PFSK-1 (cell line): ENCODE data around the gene ANO4.

Experiments
- FOXP2 ChIP-seq: optimal IDR thresholded peaks from 2 replicates; pipeline ENCODE3; 2011; ENCODE audit warnings: borderline replicate concordance, control low read depth, inconsistent platforms; ENCODE audit not compliant: insufficient read depth; ENCODE audit errors: extremely low read length, extremely low read depth
- POLR2AphosphoS5 ChIP-seq: IDR thresholded peaks from 2 replicates; pipeline ENCODE4 v1.6.1; 2012; ENCODE audit warnings: low read depth, mild to moderate bottlenecking, control low read depth, low read length, moderate library complexity
- SIN3A ChIP-seq: IDR thresholded peaks from 2 replicates; pipeline ENCODE4 v1.6.1; 2012; ENCODE audit warnings: mild to moderate bottlenecking, low read length, moderate library complexity, borderline replicate concordance; ENCODE audit not compliant: insufficient read depth
- TAF1 ChIP-seq: IDR thresholded peaks from 2 replicates; pipeline ENCODE4 v1.6.1; 2012; ENCODE audit warnings: low read length, control low read depth, borderline replicate concordance; ENCODE audit not compliant: insufficient read depth
- TF ChIP-seq, protein P1 (sequence below), 2 experiments: IDR thresholded peaks; 2 replicates each; pipeline versions ENCODE4 v1.6.1 to v1.8.0; 2011 to 2012; ENCODE audit warnings: low read depth in 2 of 2, low read length in 2 of 2, control low read depth in 1 of 2, inconsistent platforms in 1 of 2, mild to moderate bottlenecking in 1 of 2, moderate library complexity in 1 of 2; ENCODE audit not compliant: insufficient read depth in 1 of 2

ANO4 gene

DNA sequence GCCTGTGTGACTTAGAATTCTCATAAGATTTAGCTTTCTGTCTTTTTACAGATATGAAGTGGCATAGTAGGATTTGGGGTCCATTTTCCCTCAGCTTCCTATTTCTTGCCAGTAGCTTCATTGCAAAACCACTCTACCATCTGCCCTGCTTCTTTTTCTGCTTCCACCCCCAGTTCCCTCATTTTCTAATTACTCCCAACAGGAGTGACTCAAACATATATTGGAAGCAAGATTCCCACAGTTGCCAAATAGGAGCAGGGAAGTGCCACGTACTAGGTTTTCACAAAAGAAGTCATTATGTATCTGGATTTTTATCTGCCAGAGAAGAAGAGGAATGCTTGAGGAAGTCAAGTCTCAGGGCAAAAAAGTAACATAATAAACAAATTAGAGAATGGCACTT lies 64.1 kb downstream of the ANO4 start:
- TF ChIP-seq POLR2AphosphoS5 (no peak), FOXP2 (no peak), SIN3A (no peak), TAF1 (no peak)
- TF ChIP-seq, protein P1, sequence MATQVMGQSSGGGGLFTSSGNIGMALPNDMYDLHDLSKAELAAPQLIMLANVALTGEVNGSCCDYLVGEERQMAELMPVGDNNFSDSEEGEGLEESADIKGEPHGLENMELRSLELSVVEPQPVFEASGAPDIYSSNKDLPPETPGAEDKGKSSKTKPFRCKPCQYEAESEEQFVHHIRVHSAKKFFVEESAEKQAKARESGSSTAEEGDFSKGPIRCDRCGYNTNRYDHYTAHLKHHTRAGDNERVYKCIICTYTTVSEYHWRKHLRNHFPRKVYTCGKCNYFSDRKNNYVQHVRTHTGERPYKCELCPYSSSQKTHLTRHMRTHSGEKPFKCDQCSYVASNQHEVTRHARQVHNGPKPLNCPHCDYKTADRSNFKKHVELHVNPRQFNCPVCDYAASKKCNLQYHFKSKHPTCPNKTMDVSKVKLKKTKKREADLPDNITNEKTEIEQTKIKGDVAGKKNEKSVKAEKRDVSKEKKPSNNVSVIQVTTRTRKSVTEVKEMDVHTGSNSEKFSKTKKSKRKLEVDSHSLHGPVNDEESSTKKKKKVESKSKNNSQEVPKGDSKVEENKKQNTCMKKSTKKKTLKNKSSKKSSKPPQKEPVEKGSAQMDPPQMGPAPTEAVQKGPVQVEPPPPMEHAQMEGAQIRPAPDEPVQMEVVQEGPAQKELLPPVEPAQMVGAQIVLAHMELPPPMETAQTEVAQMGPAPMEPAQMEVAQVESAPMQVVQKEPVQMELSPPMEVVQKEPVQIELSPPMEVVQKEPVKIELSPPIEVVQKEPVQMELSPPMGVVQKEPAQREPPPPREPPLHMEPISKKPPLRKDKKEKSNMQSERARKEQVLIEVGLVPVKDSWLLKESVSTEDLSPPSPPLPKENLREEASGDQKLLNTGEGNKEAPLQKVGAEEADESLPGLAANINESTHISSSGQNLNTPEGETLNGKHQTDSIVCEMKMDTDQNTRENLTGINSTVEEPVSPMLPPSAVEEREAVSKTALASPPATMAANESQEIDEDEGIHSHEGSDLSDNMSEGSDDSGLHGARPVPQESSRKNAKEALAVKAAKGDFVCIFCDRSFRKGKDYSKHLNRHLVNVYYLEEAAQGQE (IDR thresholded peaks at IDR 0.05; ENCODE audit: insufficient read depth in 1 of 2, low read depth in 2 of 2, low read length in 2 of 2): no peak

DNA sequence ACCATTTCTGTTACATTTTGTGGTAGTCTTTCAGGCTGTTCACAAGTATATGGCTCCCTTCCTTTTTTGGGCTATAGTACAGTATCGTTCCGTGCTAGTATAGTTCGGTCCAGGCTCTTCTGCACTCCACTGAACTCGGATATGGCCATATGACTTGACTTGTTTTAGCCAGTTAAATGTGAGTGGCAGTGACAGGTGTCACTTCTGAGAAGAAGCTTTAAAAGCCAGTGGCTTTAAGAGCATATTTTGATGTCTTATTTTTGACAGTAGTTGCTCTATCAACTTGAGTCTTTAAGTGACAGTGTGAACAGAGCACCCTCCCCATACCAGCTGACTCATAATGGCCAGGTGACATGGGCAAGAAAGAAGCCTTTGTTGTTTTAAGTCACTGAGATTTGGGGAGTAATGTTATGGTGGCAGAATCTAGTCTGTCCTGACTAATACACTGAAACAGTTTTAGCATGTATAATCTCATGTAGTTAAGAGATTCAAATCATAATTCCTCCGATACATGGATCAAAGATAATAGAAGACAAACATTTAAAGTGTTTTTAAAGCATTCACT lies 64.6 kb downstream of the ANO4 start:
- TF ChIP-seq FOXP2: no peak
- TF ChIP-seq POLR2AphosphoS5: no peak
- TF ChIP-seq, protein P1 (IDR thresholded peaks at IDR 0.05; ENCODE audit: insufficient read depth in 1 of 2, low read depth in 2 of 2, low read length in 2 of 2): no peak
- no peak for TF ChIP-seq TAF1
- no peak for TF ChIP-seq SIN3A

DNA sequence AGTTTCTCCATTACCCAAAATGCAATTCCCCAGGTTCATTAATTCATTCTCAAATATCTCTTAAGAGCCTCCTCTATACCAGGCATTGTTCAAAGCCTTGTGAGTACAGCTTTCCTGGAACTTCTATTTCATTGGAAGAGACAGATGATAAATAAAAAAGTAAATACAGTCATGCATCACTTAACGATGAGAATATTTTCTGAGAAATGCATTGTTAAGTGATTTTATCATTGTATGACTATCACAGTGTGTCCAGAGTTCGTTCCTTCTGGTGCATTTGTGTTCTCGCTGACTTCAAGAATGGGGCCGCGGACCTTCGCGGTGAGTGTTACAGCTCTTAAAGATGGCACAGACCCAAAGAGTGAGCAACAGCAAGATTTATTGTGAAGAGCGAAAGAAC lies 66.0 kb downstream of the ANO4 start:
- TF ChIP-seq FOXP2 (no peak), POLR2AphosphoS5 (no peak), TAF1 (no peak), SIN3A (no peak)
- TF ChIP-seq, protein P1 (IDR thresholded peaks at IDR 0.05; ENCODE audit: insufficient read depth in 1 of 2, low read depth in 2 of 2, low read length in 2 of 2): no peak

DNA sequence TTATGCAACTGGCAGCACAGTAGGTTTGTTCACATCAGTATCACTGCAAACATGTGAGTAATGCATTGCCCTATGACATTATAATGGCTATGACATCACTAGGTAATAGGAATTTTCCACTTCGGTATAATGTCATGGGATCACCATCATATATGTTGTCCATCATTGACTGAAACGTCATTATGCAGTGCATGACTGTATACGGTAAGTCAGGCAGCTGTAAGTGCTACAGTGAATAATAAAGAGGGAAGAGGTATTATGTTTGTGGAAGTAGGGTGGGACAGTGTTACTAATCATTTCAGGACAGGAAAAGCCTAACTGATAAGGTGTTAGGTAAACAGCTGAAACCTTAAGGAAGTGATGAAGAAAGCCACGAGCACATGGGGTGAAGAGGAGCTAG lies 68.1 kb downstream of the ANO4 start:
- TF ChIP-seq POLR2AphosphoS5 (no peak), TAF1 (no peak), FOXP2 (no peak), SIN3A (no peak)
- TF ChIP-seq, protein P1 (IDR thresholded peaks at IDR 0.05; ENCODE audit: insufficient read depth in 1 of 2, low read depth in 2 of 2, low read length in 2 of 2): no peak
